Thyroid gland (tissue), 4 donors: ENCODE measurements around the gene SAMD7. TPM values are rescaled to one million over a fixed set of nuclear protein-coding genes. Genes with fewer than 3 reads are reported as not detected.

Source experiments
- DNase-seq, 2 donors: peaks; one replicate each; pipeline ENCODE4 v3.0.0-alpha.2; 2019
- H3K27ac ChIP-seq, 3 donors: fragments of 200-600 bp; sonication (generic); 1 replicate in 2 of 3; 2 replicates in 1 of 3; pipeline ENCODE4 v1.5.1; 2016 to 2019; ENCODE audit warnings: mild to moderate bottlenecking in 1 of 3, moderate library complexity in 1 of 3
- H3K27me3 ChIP-seq: fragments of 200-600 bp; sonication (generic); one replicate; pipeline ENCODE4 v1.5.1; 2019
- H3K36me3 ChIP-seq, 2 donors: fragments of 200-600 bp; sonication (generic); one replicate each; pipeline ENCODE4 v1.5.1; 2016 to 2019
- H3K4me1 ChIP-seq, 2 donors: fragments of 200-600 bp; sonication (generic); one replicate each; pipeline ENCODE4 v1.5.1; 2017 to 2019
- H3K4me3 ChIP-seq, 3 donors: fragments of 200-600 bp; sonication (generic); replicated peaks in 1 of 3; 1 replicate in 2 of 3; 2 replicates in 1 of 3; pipeline ENCODE4 v1.5.1; 2016; ENCODE audit warnings: mild to moderate bottlenecking in 1 of 3
- H3K9me3 ChIP-seq: fragments of 200-600 bp; sonication (generic); one replicate; pipeline ENCODE4 v1.5.1; 2017
- POLR2A ChIP-seq, 2 donors: fragments of 450-650 bp; IDR thresholded peaks; one replicate each; pipeline ENCODE4 v1.6.1; 2017; ENCODE audit warnings: antibody characterized with exemption in 2 of 2, mild to moderate bottlenecking in 2 of 2, moderate library complexity in 1 of 2
- WGBS, 2 donors: methylation state at CpG; one replicate each; pipeline ENCODE4 v1.1.5; 2017; 5-methylcytosine and 5-hydroxymethylcytosine counted together
- intact Hi-C: fragments of 100-400 bp; cut with DNase I; formaldehyde crosslinking; loops from one replicate; pipeline ENCODE4 v1.15.1; 2023
- total RNA-seq, 4 donors: library from RNA; depleted of rRNA; stranded (reverse); fragments of >200 nt; gene quantifications; one replicate each; pipeline ENCODE4 v1.2.3, GENCODE V29; 2016
- TF ChIP-seq, protein P1 (sequence below), 6 experiments: fragments of 200-600 bp in 3 of 6; fragments of 450-650 bp in 3 of 6; sonication (generic) in 3 of 6; IDR thresholded peaks; one replicate each; pipeline ENCODE4 v1.5.1; 2016 to 2019; ENCODE audit warnings: antibody characterized with exemption in 6 of 6, mild to moderate bottlenecking in 2 of 6, inconsistent platforms in 1 of 6, moderate library complexity in 1 of 6

Gene SAMD7
- total RNA-seq, 4 donors from 2014 or later, result not detected

DNA sequence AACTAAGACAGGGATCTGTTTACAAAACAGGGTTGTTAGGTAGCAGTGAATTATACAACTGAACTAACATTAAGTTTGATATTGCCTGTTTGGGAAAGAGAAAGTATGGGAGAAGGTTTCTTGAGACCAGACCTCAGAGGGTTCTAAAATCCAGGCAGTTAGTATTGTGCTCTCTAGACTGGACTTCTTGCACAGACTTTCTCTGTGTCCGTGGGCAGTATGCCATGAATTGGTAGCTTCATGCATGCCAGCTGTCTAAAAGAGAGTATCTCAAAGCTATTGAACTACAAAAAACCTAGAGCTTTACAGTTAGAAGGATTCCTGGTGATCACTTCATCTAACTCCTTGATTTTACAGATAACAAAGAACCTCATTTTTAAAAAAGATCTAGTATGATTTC lies 12.5 kb downstream of the SAMD7 start:
- Histone ChIP-seq H3K4me1 (peaks cover 6 to 12% of the 10 kb centered on the region in 2 donors), H3K36me3 (no peaks in the 10 kb centered on the region), H3K4me3 (no peak overlapping the region), H3K9me3 (no peaks in the 10 kb centered on the region), H3K27ac (peak overlapping the region; percentile 23 to 54 (median 47)), H3K27me3 (no peaks in the 10 kb centered on the region)
- TF ChIP-seq, protein P1, sequence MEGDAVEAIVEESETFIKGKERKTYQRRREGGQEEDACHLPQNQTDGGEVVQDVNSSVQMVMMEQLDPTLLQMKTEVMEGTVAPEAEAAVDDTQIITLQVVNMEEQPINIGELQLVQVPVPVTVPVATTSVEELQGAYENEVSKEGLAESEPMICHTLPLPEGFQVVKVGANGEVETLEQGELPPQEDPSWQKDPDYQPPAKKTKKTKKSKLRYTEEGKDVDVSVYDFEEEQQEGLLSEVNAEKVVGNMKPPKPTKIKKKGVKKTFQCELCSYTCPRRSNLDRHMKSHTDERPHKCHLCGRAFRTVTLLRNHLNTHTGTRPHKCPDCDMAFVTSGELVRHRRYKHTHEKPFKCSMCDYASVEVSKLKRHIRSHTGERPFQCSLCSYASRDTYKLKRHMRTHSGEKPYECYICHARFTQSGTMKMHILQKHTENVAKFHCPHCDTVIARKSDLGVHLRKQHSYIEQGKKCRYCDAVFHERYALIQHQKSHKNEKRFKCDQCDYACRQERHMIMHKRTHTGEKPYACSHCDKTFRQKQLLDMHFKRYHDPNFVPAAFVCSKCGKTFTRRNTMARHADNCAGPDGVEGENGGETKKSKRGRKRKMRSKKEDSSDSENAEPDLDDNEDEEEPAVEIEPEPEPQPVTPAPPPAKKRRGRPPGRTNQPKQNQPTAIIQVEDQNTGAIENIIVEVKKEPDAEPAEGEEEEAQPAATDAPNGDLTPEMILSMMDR (IDR thresholded peaks at IDR 0.05), result no peak
- no peak for TF ChIP-seq POLR2A (IDR thresholded peaks at IDR 0.05)
- 21 to 26% methylated on average over 1 of the region's 1 CpG for WGBS, 2 donors
- intact Hi-C loops, result no loop called here
- DNase-seq, result peak; percentile 60 to 62

DNA sequence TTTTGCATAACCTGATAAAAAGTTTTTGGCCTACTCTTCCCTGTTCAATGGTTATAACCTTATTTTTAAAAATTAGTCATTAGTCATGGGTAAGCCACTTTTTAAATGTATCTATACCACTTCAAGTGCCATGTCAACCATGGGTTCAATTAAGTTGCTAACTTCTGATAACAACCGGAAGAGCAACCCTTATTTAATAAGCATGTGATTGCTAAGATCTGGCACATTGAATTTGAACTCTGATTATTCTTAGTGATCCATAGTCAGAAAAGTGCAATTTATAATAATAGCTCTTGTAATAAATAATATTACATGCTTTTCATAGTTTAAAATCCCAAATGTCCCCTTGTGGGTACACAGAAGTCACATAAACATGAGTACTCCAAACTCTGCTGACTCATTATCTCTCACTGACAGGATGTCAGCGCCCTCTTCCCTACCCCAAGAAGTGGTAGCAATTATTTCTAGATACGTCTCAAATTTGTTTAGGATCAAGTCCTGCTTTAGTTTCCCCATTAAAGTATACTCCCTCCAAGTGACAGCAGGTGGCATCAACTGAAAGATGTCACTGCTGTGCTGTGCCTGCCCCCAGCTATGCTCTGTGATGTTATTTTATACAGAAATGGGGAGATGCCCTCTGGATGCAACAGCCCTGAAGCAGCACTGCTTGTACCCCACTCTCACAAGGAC lies 18.6 kb downstream of the SAMD7 start:
- Histone ChIP-seq H3K4me3 (no peak overlapping the region), H3K9me3 (no peaks in the 10 kb centered on the region), H3K36me3 (no peaks in the 10 kb centered on the region), H3K27ac (no peak overlapping the region), H3K4me1 (no peaks in the 10 kb centered on the region), H3K27me3 (no peaks in the 10 kb centered on the region)
- intact Hi-C loops, result no loop called here
- TF ChIP-seq, protein P1 (IDR thresholded peaks at IDR 0.05), result no peak
- 86% methylated on average over 3 of the region's 3 CpGs for WGBS, 2 donors
- DNase-seq, result no peak

DNA sequence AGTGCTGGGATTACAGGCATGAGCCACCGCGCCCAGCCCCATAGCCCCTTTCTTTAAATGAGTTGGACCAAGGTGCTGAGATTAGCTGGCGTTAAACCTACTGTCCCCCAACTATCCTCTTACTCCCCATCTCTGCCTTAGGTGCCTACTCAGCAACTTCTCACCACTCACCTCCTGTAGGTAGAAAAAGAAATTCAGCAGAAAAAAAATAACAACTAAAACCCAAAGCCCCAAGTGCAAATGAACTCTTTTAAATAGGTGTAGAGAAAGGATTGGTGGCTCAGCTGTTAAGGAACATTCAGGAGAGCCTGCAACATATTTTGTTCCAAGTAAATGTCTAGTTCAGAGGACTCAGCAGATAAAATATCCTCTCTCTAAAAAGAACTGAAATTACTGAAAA lies 19.5 kb downstream of the SAMD7 start:
- Histone ChIP-seq H3K9me3 (no peaks in the 10 kb centered on the region), H3K4me3 (no peak overlapping the region), H3K4me1 (no peaks in the 10 kb centered on the region), H3K27ac (no peak overlapping the region), H3K27me3 (no peaks in the 10 kb centered on the region), H3K36me3 (no peaks in the 10 kb centered on the region)
- 94 to 99% methylated on average over 3 of the region's 3 CpGs for WGBS, 2 donors
- TF ChIP-seq, protein P1 (IDR thresholded peaks at IDR 0.05), result no peak
- TF ChIP-seq POLR2A (IDR thresholded peaks at IDR 0.05), result no peak
- intact Hi-C loops, result no loop called here
- DNase-seq, result no peak

DNA sequence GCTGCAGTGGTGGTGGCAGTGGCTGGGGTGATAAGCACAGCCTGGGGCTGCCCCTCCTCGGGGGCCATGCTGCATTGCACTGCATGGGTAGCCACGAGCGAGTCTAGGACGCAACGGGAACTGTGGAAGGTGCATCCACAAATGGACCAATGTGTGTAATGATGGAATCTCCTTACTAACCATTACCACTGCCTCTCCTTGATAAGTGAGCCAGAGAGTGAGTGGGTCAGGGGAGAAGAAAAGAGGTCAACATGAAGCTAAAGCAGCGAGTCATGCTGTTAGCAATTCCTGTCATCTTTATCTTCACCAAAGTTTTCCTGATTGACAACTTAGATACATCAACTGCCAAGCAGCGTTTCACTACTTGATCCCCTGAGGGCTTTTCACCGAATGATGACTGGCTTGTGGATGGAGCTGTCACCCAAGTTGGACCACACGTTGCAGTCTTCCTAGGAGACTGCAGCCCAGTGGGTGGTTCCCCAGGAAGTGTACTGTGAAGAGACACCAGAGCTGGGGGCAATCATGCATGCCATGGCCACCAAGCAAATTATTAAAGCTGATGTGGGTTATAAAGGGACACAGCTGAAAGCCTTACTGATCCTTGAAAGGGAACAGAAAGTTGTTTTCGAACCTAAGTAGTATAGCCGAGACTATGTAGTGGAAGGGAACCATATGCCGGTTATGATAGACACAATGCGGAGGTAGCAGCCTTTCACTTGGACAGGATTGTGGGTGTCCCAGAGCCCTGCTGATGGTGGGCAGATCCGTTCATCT lies 20.6 kb downstream of the SAMD7 start:
- no peaks in the 10 kb centered on the region for H3K27me3 ChIP-seq
- 78 to 80% methylated on average over 14 of the region's 14 CpGs for WGBS, 2 donors
- H3K4me3 ChIP-seq, result no peak overlapping the region
- H3K9me3 ChIP-seq, result no peaks in the 10 kb centered on the region
- no peak overlapping the region for H3K27ac ChIP-seq
- H3K36me3 ChIP-seq, result no peaks in the 10 kb centered on the region
- no peaks in the 10 kb centered on the region for H3K4me1 ChIP-seq
- DNase-seq, result no peak
- intact Hi-C loops, result no loop called here
- no peak for TF ChIP-seq POLR2A (IDR thresholded peaks at IDR 0.05)
- TF ChIP-seq, protein P1 (IDR thresholded peaks at IDR 0.05), result no peak

DNA sequence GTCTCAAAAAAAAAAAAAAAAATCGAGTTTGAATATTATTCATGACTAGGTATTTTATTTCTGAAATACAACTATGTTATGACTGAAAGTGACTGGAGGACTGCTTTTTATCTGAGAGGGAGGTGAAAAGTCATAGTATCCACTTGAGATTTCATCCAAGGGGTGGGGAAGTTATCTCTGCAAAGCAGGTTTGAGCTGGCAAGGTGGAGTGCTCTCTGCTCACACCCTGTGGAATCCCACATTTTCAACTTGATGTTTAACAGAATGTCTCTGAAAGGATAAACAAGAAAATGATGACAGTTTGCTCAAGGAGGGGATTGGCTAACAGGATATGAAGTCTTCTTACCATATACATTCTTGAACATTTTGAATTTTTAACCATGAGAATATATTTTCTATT lies 27.9 kb downstream of the SAMD7 start:
- Histone ChIP-seq H3K4me3 (no peak overlapping the region), H3K36me3 (no peaks in the 10 kb centered on the region), H3K4me1 (peaks cover 24 to 32% of the 10 kb centered on the region in 2 donors), H3K27me3 (no peaks in the 10 kb centered on the region), H3K27ac (peak overlapping the region; percentile 67 to 79 (median 76)), H3K9me3 (no peaks in the 10 kb centered on the region)
- intact Hi-C loops, result no loop called here
- WGBS, 2 donors, result 46 to 52% methylated on average over 1 of the region's 1 CpG
- TF ChIP-seq, protein P1 (IDR thresholded peaks at IDR 0.05), result no peak
- no peak for TF ChIP-seq POLR2A (IDR thresholded peaks at IDR 0.05)
- DNase-seq, result peak; percentile 50 to 52
